Measurements from ENCODE around the gene DCLRE1C. TPM values are rescaled to one million over a fixed set of nuclear protein-coding genes. Genes with fewer than 3 reads are reported as not detected.

The DCLRE1C gene
- total RNA-seq, 1 donor from 2014 or later, result 13.5 TPM

- DNase-seq (ENCODE audit: extremely low spot score in 2 of 2), result no peak
- peaks cover 0 to 50% of the 10 kb centered on the region in 2 donors for H3K36me3 ChIP-seq
- H3K4me1 ChIP-seq, result no peaks in the 10 kb centered on the region
- intact Hi-C loops (cut with DNase I), result no loop called here
- no peak for TF ChIP-seq CTCF (IDR thresholded peaks at IDR 0.05)
- no peak for TF ChIP-seq POLR2A (IDR thresholded peaks at IDR 0.05)
- TF ChIP-seq POLR2AphosphoS5 (IDR thresholded peaks at IDR 0.05; ENCODE audit: insufficient read depth in 1 of 2, low read depth in 1 of 2), result no peak
- H3K9me3 ChIP-seq, result no peaks in the 10 kb centered on the region
- no peak overlapping the region for H3K4me3 ChIP-seq
- no peaks in the 10 kb centered on the region for H3K27me3 ChIP-seq
- H3K27ac ChIP-seq, result no peak overlapping the region
These were observed 27.0 kb downstream of the DCLRE1C start for GRCh38 chr10:14926722-14927416.

DNA sequence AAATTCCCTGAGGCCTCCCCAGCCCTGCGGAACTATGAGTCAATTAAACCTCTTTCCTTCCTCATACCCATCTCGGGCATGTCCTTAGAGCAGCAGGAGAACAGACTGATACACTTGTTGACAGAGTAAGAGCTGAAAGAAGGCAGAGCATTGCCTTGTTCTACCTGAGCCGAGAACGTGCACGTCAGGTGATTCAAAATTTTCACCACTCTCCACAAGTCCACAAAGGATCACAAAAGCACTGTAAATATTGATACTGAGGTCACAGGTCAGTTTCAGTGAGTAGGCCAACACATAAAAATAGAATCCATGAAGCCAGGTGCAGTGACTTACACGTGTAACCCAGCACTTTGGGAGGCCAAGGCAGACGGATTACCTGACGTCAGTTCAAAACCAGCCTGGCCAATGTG lies 27.8 kb downstream of the DCLRE1C start:
- Histone ChIP-seq H3K27ac (no peak overlapping the region), H3K4me3 (no peak overlapping the region), H3K9me3 (no peaks in the 10 kb centered on the region), H3K27me3 (no peaks in the 10 kb centered on the region), H3K36me3 (peaks cover 0 to 50% of the 10 kb centered on the region in 2 donors), H3K4me1 (no peaks in the 10 kb centered on the region)
- TF ChIP-seq POLR2AphosphoS5 (IDR thresholded peaks at IDR 0.05; ENCODE audit: insufficient read depth in 1 of 2, low read depth in 1 of 2) (no peak), POLR2A (IDR thresholded peaks at IDR 0.05) (no peak), CTCF (IDR thresholded peaks at IDR 0.05) (no peak)
- no peak for DNase-seq (ENCODE audit: extremely low spot score in 2 of 2)
- intact Hi-C loops (cut with DNase I), result no loop called here

DNA sequence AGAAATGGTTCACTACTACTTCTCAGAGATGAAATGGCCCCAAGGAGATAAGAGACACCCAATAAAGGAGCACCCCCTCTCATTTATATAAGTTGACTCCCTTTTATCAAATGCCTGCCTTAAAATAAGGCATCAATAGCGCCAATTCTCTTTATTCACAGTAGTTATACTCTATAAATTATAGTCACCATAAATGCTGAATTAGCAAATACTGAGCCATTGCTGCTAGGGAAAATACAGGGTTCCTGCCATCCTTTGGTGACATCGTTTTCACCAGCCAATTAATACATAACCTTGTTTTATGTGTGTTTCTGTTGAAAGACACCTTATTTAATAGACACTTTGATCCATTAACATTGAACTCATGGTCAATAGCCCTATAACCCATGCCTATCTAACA lies 28.6 kb downstream of the DCLRE1C start:
- no peaks in the 10 kb centered on the region for H3K27me3 ChIP-seq
- TF ChIP-seq POLR2AphosphoS5 (IDR thresholded peaks at IDR 0.05; ENCODE audit: insufficient read depth in 1 of 2, low read depth in 1 of 2) (no peak), CTCF (IDR thresholded peaks at IDR 0.05) (no peak), POLR2A (IDR thresholded peaks at IDR 0.05) (no peak)
- no peaks in the 10 kb centered on the region for H3K4me1 ChIP-seq
- no peak overlapping the region for H3K27ac ChIP-seq
- peaks cover 0 to 56% of the 10 kb centered on the region in 2 donors for H3K36me3 ChIP-seq
- DNase-seq (ENCODE audit: extremely low spot score in 2 of 2), result no peak
- H3K4me3 ChIP-seq, result no peak overlapping the region
- intact Hi-C loops (cut with DNase I), result no loop called here
- no peaks in the 10 kb centered on the region for H3K9me3 ChIP-seq

DNA sequence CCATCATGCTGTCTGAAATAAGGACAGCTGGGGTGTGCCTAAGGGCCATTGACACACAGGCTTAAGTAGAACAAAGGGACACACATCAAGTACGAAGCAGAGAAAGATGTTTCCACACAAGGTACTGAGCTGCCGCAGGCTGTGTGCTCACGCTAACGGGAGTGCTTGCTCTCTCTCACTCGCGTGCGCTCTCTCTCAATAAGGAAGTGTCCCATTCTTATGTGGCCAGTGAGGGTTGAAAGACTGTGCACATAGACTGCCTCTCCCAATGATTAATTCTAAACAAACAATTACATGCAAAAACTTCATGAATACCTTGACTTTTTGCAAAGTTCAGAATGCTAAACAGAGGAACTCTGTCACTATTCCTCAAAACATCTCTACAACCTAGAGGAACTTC lies 29.9 kb downstream of the DCLRE1C start:
- no peak overlapping the region for H3K4me3 ChIP-seq
- intact Hi-C loops (cut with DNase I), result no loop called here
- TF ChIP-seq POLR2A (IDR thresholded peaks at IDR 0.05) (no peak), CTCF (IDR thresholded peaks at IDR 0.05) (no peak), POLR2AphosphoS5 (IDR thresholded peaks at IDR 0.05; ENCODE audit: insufficient read depth in 1 of 2, low read depth in 1 of 2) (no peak)
- H3K27me3 ChIP-seq, result no peaks in the 10 kb centered on the region
- no peak for DNase-seq (ENCODE audit: extremely low spot score in 2 of 2)
- H3K4me1 ChIP-seq, result no peaks in the 10 kb centered on the region
- H3K9me3 ChIP-seq, result no peaks in the 10 kb centered on the region
- peaks cover 0 to 68% of the 10 kb centered on the region in 2 donors for H3K36me3 ChIP-seq
- H3K27ac ChIP-seq, result no peak overlapping the region

DNA sequence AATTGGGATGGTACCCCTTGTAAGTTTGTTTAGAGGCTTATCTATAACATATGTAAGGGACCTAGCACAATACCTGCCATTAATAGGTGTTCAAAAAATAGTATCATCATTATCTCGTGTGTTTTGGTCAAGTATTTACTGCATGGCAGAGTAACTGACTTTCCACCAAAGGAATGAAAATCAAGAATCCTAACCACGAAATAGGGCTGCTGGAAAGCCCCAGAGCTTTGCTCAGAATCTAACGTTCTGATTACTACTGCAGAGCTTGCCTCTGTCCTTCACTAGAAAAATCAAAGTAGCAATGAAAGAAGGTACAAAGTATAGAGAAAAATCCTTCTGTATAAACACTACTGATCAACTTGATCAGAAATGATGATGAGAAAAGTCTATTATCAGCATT lies 34.9 kb downstream of the DCLRE1C start:
- Histone ChIP-seq H3K27ac (no peak overlapping the region), H3K36me3 (peaks cover 0 to 83% of the 10 kb centered on the region in 2 donors)
- TF ChIP-seq POLR2A (IDR thresholded peaks at IDR 0.05), result no peak

More for the DNA sequence above, 34.9 kb downstream of the DCLRE1C start:
- intact Hi-C loops (cut with DNase I), result no loop called here
- Histone ChIP-seq H3K9me3 (peaks cover 7% of the 10 kb centered on the region), H3K27me3 (no peaks in the 10 kb centered on the region), H3K4me3 (no peak overlapping the region), H3K4me1 (peaks cover 8% of the 10 kb centered on the region)
- DNase-seq (ENCODE audit: extremely low spot score in 2 of 2), result no peak
